ENCODE data around the gene MGLL. TPM values are rescaled to one million over a fixed set of nuclear protein-coding genes. Genes with fewer than 3 reads are reported as not detected.

MGLL gene
- total RNA-seq, 1 experiment from 2014 or later, result 2.1 TPM

- Histone ChIP-seq H3K36me3 (ENCODE audit: control insufficient read depth, insufficient read depth, low read length) (no peaks in the 10 kb centered on the region), H3K27ac (ENCODE audit: low read length) (no peak overlapping the region), H3K27me3 (ENCODE audit: control insufficient read depth, insufficient read depth, low read length) (no peaks in the 10 kb centered on the region), H3K4me1 (ENCODE audit: control insufficient read depth, insufficient read depth, low read length) (no peaks in the 10 kb centered on the region), H3K4me3 (ENCODE audit: low read depth in 2 of 2, low read length in 2 of 2) (no peak overlapping the region), H3K9me3 (ENCODE audit: control insufficient read depth, insufficient read depth, low read depth, low read length) (no peaks in the 10 kb centered on the region)
- DNase-seq (ENCODE audit: low read depth, low spot score) (no peak), ATAC-seq (no peak)
- intact Hi-C loops (cut with micrococcal nuclease; ENCODE audit: unreplicated experiment), result no loop called here
- ChIA-PET POLR2A (no interaction called here), CTCF (interaction anchor here (0.7 kb wide), 1 partner anchor 1594 kb away, joined by 3 read pairs; no protein-coding TSS in a partner anchor)
- in situ Hi-C loops (cut with HindIII; ENCODE audit: low pct_unique_long_range_greater_than_20kb, low sequenced_read_pairs), result loop anchor here (10.0 kb wide), 1 partner anchor 114 kb away; no protein-coding TSS in a partner anchor
- no peak for TF ChIP-seq TCF7L2 (IDR thresholded peaks at IDR 0.05; ENCODE audit: low read depth, low read length)
- no peak for TF ChIP-seq CTCF (IDR thresholded peaks at IDR 0.05)
- TF ChIP-seq REST (IDR thresholded peaks at IDR 0.05; ENCODE audit: insufficient read depth in 1 of 2, low read depth in 2 of 2, low read length in 1 of 2), result no peak
- TF ChIP-seq SIN3A (IDR thresholded peaks at IDR 0.05; ENCODE audit: borderline replicate concordance, insufficient read depth, low read depth, low read length), result no peak
- TF ChIP-seq POLR2AphosphoS5 (IDR thresholded peaks at IDR 0.05; ENCODE audit: low read depth, low read length), result no peak
- no TSS peak for BruUV-seq (replicated peaks)
Measured at GRCh38 chr3:127840671-127841070, 18.4 kb upstream of the MGLL start.

- Histone ChIP-seq H3K36me3 (ENCODE audit: control insufficient read depth, insufficient read depth, low read length) (no peaks in the 10 kb centered on the region), H3K27me3 (ENCODE audit: control insufficient read depth, insufficient read depth, low read length) (no peaks in the 10 kb centered on the region), H3K4me3 (ENCODE audit: low read depth in 2 of 2, low read length in 2 of 2) (no peak overlapping the region), H3K4me1 (ENCODE audit: control insufficient read depth, insufficient read depth, low read length) (no peaks in the 10 kb centered on the region), H3K9me3 (ENCODE audit: control insufficient read depth, insufficient read depth, low read depth, low read length) (no peaks in the 10 kb centered on the region), H3K27ac (ENCODE audit: low read length) (no peak overlapping the region)
- POLR2A ChIA-PET, result no interaction called here
- ATAC-seq (no peak), DNase-seq (ENCODE audit: low read depth, low spot score) (no peak)
- no TSS peak for BruUV-seq (replicated peaks)
- in situ Hi-C loops (cut with HindIII; ENCODE audit: low pct_unique_long_range_greater_than_20kb, low sequenced_read_pairs), result no loop called here
- TF ChIP-seq POLR2AphosphoS5 (IDR thresholded peaks at IDR 0.05; ENCODE audit: low read depth, low read length), result no peak
- TF ChIP-seq SIN3A (IDR thresholded peaks at IDR 0.05; ENCODE audit: borderline replicate concordance, insufficient read depth, low read depth, low read length), result no peak
- TF ChIP-seq CTCF (IDR thresholded peaks at IDR 0.05), result no peak
- intact Hi-C loops (cut with micrococcal nuclease; ENCODE audit: unreplicated experiment), result no loop called here
- CTCF ChIA-PET, result interaction anchor here (0.6 kb wide), 1 partner anchor 169 kb away, joined by 11 read pairs; no protein-coding TSS in a partner anchor
Measured at GRCh38 chr3:127839099-127839498, 16.8 kb upstream of the MGLL start.
